CD8-positive, alpha-beta memory T cell (primary cell): ENCODE measurements around the gene CHST11. TPM values are rescaled to one million over a fixed set of nuclear protein-coding genes. Genes with fewer than 3 reads are reported as not detected.

Experiments
- CTCF ChIA-PET: fragments of 350-600 bp; sonication (Branson Sonifier 250); formaldehyde crosslinking; loops from one replicate; lab custom pipeline; 2021; ENCODE audit warnings: antibody characterized with exemption; lab: Charles Lee
- POLR2A ChIA-PET: fragments of 350-600 bp; sonication (Branson Sonifier 250); formaldehyde crosslinking; loops from one replicate; lab custom pipeline; 2021; ENCODE audit warnings: antibody characterized with exemption; lab: Charles Lee
- DNase-seq, 5 donors: peaks; one replicate each; pipeline versions ENCODE4 v3.0.0 to v3.0.0-alpha.2; 2020 to 2022; ENCODE audit warnings: mixed read lengths in 1 of 5
- H3K27ac ChIP-seq: one replicate; pipeline ENCODE4 v1.7.0; 2013; ENCODE audit warnings: low read depth, mild to moderate bottlenecking, low read length, moderate library complexity
- H3K27me3 ChIP-seq: 2 replicates; pipeline ENCODE4 v1.7.0; 2013; ENCODE audit warnings: low read length, mild to moderate bottlenecking; ENCODE audit not compliant: insufficient read depth, poor library complexity, severe bottlenecking
- H3K36me3 ChIP-seq: 2 replicates; pipeline ENCODE4 v1.7.0; 2013; ENCODE audit warnings: mild to moderate bottlenecking, low read length, moderate library complexity; ENCODE audit not compliant: insufficient read depth
- H3K4me1 ChIP-seq: 2 replicates; pipeline ENCODE4 v1.7.0; 2013; ENCODE audit warnings: mild to moderate bottlenecking, low read length, moderate library complexity; ENCODE audit not compliant: insufficient read depth
- H3K4me3 ChIP-seq: 2 replicates; pipeline ENCODE4 v1.7.0; 2013; ENCODE audit warnings: mild to moderate bottlenecking, low read length
- H3K9me3 ChIP-seq: 2 replicates; pipeline ENCODE4 v1.7.0; 2013; ENCODE audit warnings: mild to moderate bottlenecking, low read length
- H3K27ac Mint-ChIP-seq, 8 donors: one replicate each; pipeline ENCODE4 v1.8.0; 2020 to 2021; ENCODE audit warnings: mixed read lengths in 8 of 8, mild to moderate bottlenecking in 6 of 8, inconsistent platforms in 3 of 8, moderate library complexity in 3 of 8
- H3K27me3 Mint-ChIP-seq, 2 donors: one replicate each; pipeline ENCODE4 v1.8.0; 2020 to 2021; ENCODE audit warnings: mixed read lengths in 2 of 2, mild to moderate bottlenecking in 1 of 2, moderate library complexity in 1 of 2
- H3K36me3 Mint-ChIP-seq, 3 donors: one replicate each; pipeline ENCODE4 v1.8.0; 2020 to 2021; ENCODE audit warnings: mixed read lengths in 3 of 3, inconsistent platforms in 1 of 3, mild to moderate bottlenecking in 1 of 3
- H3K4me1 Mint-ChIP-seq, 3 donors: one replicate each; pipeline ENCODE4 v1.8.0; 2020 to 2021; ENCODE audit warnings: mixed read lengths in 3 of 3, inconsistent platforms in 1 of 3, mild to moderate bottlenecking in 1 of 3
- H3K4me3 Mint-ChIP-seq, 7 donors: one replicate each; pipeline ENCODE4 v1.8.0; 2020 to 2021; ENCODE audit warnings: mixed read lengths in 7 of 7, mild to moderate bottlenecking in 6 of 7, moderate library complexity in 4 of 7, inconsistent platforms in 2 of 7
- H3K9me3 Mint-ChIP-seq, 5 donors: one replicate each; pipeline ENCODE4 v1.8.0; 2020 to 2022; ENCODE audit warnings: mixed read lengths in 5 of 5, mild to moderate bottlenecking in 3 of 5, moderate library complexity in 2 of 5, inconsistent platforms in 1 of 5
- polyA plus RNA-seq: library from polyadenylated mRNA; unstranded; fragments of 300-500 nt; fragmentation: Illumina TruSeq; gene quantifications from one replicate; pipeline ENCODE4 v1.2.3, GENCODE V29; 2021
- total RNA-seq, 2 experiments: library from RNA; stranded (reverse); gene quantifications; one replicate each; pipeline ENCODE4 v1.2.3, GENCODE V29; 2021

CHST11 gene
- total and polyA plus RNA-seq, 3 experiments from 2014 or later = 47.8 to 76.8 (median 51.5) TPM

DNA sequence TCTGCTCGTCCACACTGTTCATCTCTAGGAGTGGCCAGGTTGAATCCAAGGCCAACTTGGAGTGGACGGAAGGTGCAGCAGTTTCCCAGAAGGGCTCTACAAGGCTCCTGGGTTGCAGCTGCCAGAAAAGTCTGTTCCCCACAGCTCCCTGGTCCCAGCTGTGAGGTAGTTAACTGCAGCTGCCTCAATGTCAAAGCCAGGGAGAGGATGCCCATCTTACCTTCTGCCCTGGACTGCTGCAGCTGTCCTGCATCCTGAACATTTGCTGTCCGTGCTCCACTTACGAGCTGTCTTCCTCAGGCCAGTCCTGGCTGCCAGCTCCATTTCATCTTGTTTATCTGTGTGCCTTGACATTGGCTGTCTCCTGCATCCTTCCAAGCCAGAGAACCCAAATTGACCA lies 274.0 kb downstream of the CHST11 start:
- Mint-ChIP-seq H3K36me3 (peaks cover 0 to 31% (median 0%) of the 10 kb centered on the region in 3 donors), H3K9me3 (no peaks in the 10 kb centered on the region), H3K27me3 (no peaks in the 10 kb centered on the region), H3K27ac (peak overlapping the region in 2 of 8 donors; percentile 42 to 46), H3K4me1 (peaks cover 61 to 91% (median 70%) of the 10 kb centered on the region in 3 donors), H3K4me3 (no peak overlapping the region)
- ChIA-PET POLR2A (interaction anchor here (0.7 kb wide), 1 partner anchor 10 kb away, joined by 3 read pairs; no protein-coding TSS in a partner anchor), CTCF (interaction anchor here (0.9 kb wide), 1 partner anchor 9 kb away, joined by 4 read pairs; no protein-coding TSS in a partner anchor)
- H3K27ac ChIP-seq = no peak overlapping the region
- no peaks in the 10 kb centered on the region for H3K9me3 ChIP-seq
- peaks cover 32% of the 10 kb centered on the region for H3K4me1 ChIP-seq
- H3K27me3 ChIP-seq = no peaks in the 10 kb centered on the region
- DNase-seq = peak in 1 of 5 donors; percentile 8
- peaks cover 6% of the 10 kb centered on the region for H3K36me3 ChIP-seq
- no peak overlapping the region for H3K4me3 ChIP-seq

- H3K36me3 Mint-ChIP-seq = peaks cover 0 to 18% (median 0%) of the 10 kb centered on the region in 3 donors
- peak overlapping the region in 2 of 8 donors; percentile 11 to 35 for H3K27ac Mint-ChIP-seq
- H3K27me3 Mint-ChIP-seq = peaks cover 0 to 1% of the 10 kb centered on the region in 2 donors
- peak in 1 of 5 donors; percentile 11 for DNase-seq
- no peaks in the 10 kb centered on the region for H3K9me3 Mint-ChIP-seq
- H3K4me1 Mint-ChIP-seq = peaks cover 79 to 95% (median 85%) of the 10 kb centered on the region in 3 donors
- CTCF ChIA-PET = interaction anchor here (2.7 kb wide), 1 partner anchor 352 kb away, joined by 7 read pairs; no protein-coding TSS in a partner anchor
- H3K36me3 ChIP-seq = peaks cover 6% of the 10 kb centered on the region
- no peaks in the 10 kb centered on the region for H3K9me3 ChIP-seq
- POLR2A ChIA-PET = no interaction called here
- no peak overlapping the region for H3K4me3 ChIP-seq
- H3K27ac ChIP-seq = no peak overlapping the region
- peak overlapping the region in 1 of 7 donors; percentile 48 for H3K4me3 Mint-ChIP-seq
- no peaks in the 10 kb centered on the region for H3K27me3 ChIP-seq
- H3K4me1 ChIP-seq = peaks cover 43% of the 10 kb centered on the region
Observed at GRCh38 chr12:104733717-104734175, 277.0 kb downstream of the CHST11 start.

GRCh38 chr12:104734541-104735095 lies 277.9 kb downstream of the CHST11 start:
- H3K36me3 Mint-ChIP-seq = peaks cover 0 to 9% (median 0%) of the 10 kb centered on the region in 3 donors
- CTCF ChIA-PET = interaction anchor here (1.0 to 2.7 kb wide), 2 partner anchors 13 to 353 kb away, joined by 3 to 7 read pairs; no protein-coding TSS in a partner anchor
- POLR2A ChIA-PET = no interaction called here
- no peaks in the 10 kb centered on the region for H3K9me3 Mint-ChIP-seq
- H3K27ac Mint-ChIP-seq = peak overlapping the region; percentile 41 to 94 (median 76)
- no peak overlapping the region for H3K4me3 Mint-ChIP-seq
- H3K9me3 ChIP-seq = no peaks in the 10 kb centered on the region
- H3K27me3 Mint-ChIP-seq = peaks cover 0 to 1% of the 10 kb centered on the region in 2 donors
- H3K36me3 ChIP-seq = no peaks in the 10 kb centered on the region
- H3K4me1 ChIP-seq = peaks cover 47% of the 10 kb centered on the region
- H3K27ac ChIP-seq = no peak overlapping the region
- DNase-seq = no peak
- no peaks in the 10 kb centered on the region for H3K27me3 ChIP-seq
- peaks cover 79 to 95% (median 85%) of the 10 kb centered on the region in 3 donors for H3K4me1 Mint-ChIP-seq
- H3K4me3 ChIP-seq = no peak overlapping the region

DNA sequence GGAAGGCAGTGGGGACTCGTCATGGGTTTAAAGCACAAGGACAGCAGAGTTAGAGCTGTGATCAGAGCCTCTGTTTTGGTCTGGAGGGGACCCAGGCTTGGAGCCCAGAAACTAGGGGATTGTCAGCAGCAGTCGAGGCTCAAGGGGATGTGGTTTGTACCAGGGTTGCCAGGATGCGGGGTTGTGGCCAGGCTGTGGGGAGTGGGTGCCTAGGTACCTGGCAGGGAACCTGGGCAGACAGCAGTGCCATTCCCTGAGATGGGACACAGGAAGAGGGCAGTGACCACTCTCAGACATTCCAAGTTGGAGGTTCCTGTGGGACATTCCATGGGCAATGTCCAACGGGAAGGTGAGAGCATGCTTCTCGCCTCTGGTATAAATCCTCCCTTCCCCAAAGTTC lies 279.1 kb downstream of the CHST11 start:
- Histone ChIP-seq H3K27me3 (no peaks in the 10 kb centered on the region), H3K4me3 (no peak overlapping the region), H3K36me3 (no peaks in the 10 kb centered on the region), H3K27ac (no peak overlapping the region), H3K4me1 (peaks cover 58% of the 10 kb centered on the region), H3K9me3 (no peaks in the 10 kb centered on the region)
- Mint-ChIP-seq H3K9me3 (no peaks in the 10 kb centered on the region), H3K36me3 (peaks cover 0 to 5% (median 0%) of the 10 kb centered on the region in 3 donors), H3K27me3 (peaks cover 0 to 1% of the 10 kb centered on the region in 2 donors), H3K4me3 (peak overlapping the region in 2 of 7 donors; percentile 29 to 61), H3K27ac (peak overlapping the region in 7 of 8 donors; percentile 47 to 88 (median 72)), H3K4me1 (peaks cover 82 to 97% (median 87%) of the 10 kb centered on the region in 3 donors)
- POLR2A ChIA-PET = no interaction called here
- no peak for DNase-seq
- CTCF ChIA-PET = no interaction called here

DNA sequence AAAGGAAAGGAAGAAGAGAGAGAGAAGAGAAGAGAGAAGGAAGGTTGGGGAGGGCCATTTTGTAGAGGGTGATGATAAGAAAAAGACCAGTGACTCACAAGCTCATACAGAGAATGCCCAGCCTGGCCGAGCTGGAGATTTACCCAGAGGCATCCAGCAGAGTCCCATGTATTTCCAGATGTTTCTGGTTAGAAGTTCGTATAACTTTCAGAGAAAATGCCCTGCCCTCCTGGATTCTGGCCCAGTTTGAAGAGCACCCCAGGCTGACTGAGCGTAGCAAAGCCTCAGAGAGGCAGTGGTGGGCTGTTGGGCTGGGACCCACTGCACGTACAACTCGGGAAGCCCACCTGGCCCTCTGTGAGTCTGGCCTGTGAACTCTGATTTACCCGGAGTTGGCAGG lies 279.6 kb downstream of the CHST11 start:
- peaks cover 0 to 1% of the 10 kb centered on the region in 2 donors for H3K27me3 Mint-ChIP-seq
- Histone ChIP-seq H3K36me3 (no peaks in the 10 kb centered on the region), H3K9me3 (no peaks in the 10 kb centered on the region), H3K27me3 (no peaks in the 10 kb centered on the region), H3K4me1 (peaks cover 63% of the 10 kb centered on the region), H3K27ac (no peak overlapping the region), H3K4me3 (no peak overlapping the region)
- POLR2A ChIA-PET = no interaction called here
- H3K36me3 Mint-ChIP-seq = peaks cover 0 to 5% (median 0%) of the 10 kb centered on the region in 3 donors
- H3K4me1 Mint-ChIP-seq = peaks cover 82 to 97% (median 88%) of the 10 kb centered on the region in 3 donors
- no peak overlapping the region for H3K4me3 Mint-ChIP-seq
- peak overlapping the region; percentile 31 to 88 (median 70) for H3K27ac Mint-ChIP-seq
- CTCF ChIA-PET = no interaction called here
- no peak for DNase-seq
- H3K9me3 Mint-ChIP-seq = no peaks in the 10 kb centered on the region

DNA sequence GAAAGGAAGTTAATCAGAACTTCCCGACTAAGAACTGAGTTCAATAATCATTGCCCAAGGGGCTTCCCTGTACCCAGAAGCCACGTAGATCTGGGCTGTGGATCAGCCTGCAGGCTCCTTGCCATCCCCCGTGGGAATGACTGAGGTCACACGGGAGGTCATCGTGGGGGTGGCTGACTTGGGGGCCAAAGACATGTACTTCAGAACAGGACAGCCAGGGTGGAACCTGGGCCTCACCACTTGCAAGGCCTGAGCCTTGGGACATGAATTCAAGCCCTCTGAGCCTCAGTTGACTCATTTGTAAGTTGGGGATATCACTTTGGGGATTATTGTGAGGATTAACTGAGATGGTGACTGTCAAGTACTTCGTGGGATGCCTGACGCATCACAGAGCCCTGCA lies 280.4 kb downstream of the CHST11 start:
- Histone ChIP-seq H3K27me3 (no peaks in the 10 kb centered on the region), H3K9me3 (no peaks in the 10 kb centered on the region), H3K4me3 (no peak overlapping the region), H3K36me3 (no peaks in the 10 kb centered on the region), H3K4me1 (peaks cover 63% of the 10 kb centered on the region), H3K27ac (no peak overlapping the region)
- ChIA-PET POLR2A (no interaction called here), CTCF (no interaction called here)
- Mint-ChIP-seq H3K36me3 (peaks cover 0 to 5% (median 0%) of the 10 kb centered on the region in 3 donors), H3K27ac (peak overlapping the region in 7 of 8 donors; percentile 33 to 82 (median 67)), H3K4me3 (peak overlapping the region in 3 of 7 donors; percentile 11 to 23 (median 12)), H3K4me1 (peaks cover 84 to 98% (median 88%) of the 10 kb centered on the region in 3 donors), H3K27me3 (peaks cover 0 to 1% of the 10 kb centered on the region in 2 donors), H3K9me3 (no peaks in the 10 kb centered on the region)
- no peak for DNase-seq

DNA sequence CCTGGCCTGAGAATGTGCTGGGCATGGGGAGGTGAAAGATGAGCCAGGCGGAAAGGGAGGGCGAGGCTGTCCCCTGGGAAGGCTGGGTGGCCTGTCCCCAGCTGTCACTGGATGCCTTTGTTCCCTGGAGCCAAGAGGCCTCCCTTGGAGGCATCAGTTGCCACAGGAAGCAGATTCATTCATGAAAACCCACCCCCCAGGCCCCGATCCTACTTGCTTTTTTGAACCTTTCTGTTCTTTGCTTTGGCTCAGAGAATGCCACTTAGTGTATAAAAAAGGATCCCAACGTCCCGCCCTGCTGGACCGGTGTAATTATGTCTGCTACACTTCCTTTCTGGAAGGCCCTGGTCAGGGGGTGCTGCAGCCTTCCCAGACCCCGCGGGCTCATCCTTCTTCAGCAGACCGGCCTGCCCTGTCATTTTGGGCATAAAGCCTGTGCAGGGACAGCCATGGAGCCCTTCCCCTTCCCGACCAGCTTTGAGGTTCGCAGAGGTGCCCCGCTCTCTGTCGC lies 281.1 kb downstream of the CHST11 start:
- peaks cover 81 to 96% (median 82%) of the 10 kb centered on the region in 3 donors for H3K4me1 Mint-ChIP-seq
- no peaks in the 10 kb centered on the region for H3K9me3 Mint-ChIP-seq
- H3K27ac ChIP-seq = no peak overlapping the region
- H3K27ac Mint-ChIP-seq = peak overlapping the region; percentile 39 to 91 (median 82)
- ChIA-PET POLR2A (no interaction called here), CTCF (interaction anchor here (3.6 kb wide), 1 partner anchor 356 kb away, joined by 15 read pairs; no protein-coding TSS in a partner anchor)
- peaks cover 0 to 1% of the 10 kb centered on the region in 2 donors for H3K27me3 Mint-ChIP-seq
- no peaks in the 10 kb centered on the region for H3K36me3 ChIP-seq
- H3K4me3 Mint-ChIP-seq = peak overlapping the region in 3 of 7 donors; percentile 23 to 68 (median 51)
- no peak for DNase-seq
- no peak overlapping the region for H3K4me3 ChIP-seq
- no peaks in the 10 kb centered on the region for H3K27me3 ChIP-seq
- no peaks in the 10 kb centered on the region for H3K9me3 ChIP-seq
- peaks cover 0 to 5% (median 0%) of the 10 kb centered on the region in 3 donors for H3K36me3 Mint-ChIP-seq
- peaks cover 58% of the 10 kb centered on the region for H3K4me1 ChIP-seq

- H3K4me3 Mint-ChIP-seq = peak overlapping the region in 5 of 7 donors; percentile 5 to 79 (median 52)
- H3K27ac ChIP-seq = no peak overlapping the region
- H3K36me3 ChIP-seq = no peaks in the 10 kb centered on the region
- H3K27me3 ChIP-seq = no peaks in the 10 kb centered on the region
- DNase-seq = no peak
- H3K4me1 ChIP-seq = peaks cover 53% of the 10 kb centered on the region
- ChIA-PET POLR2A (no interaction called here), CTCF (interaction anchor here (0.8 to 3.6 kb wide), 2 partner anchors 11 to 357 kb away, joined by 3 to 15 read pairs; no protein-coding TSS in a partner anchor)
- H3K27ac Mint-ChIP-seq = peak overlapping the region; percentile 28 to 91 (median 82)
- H3K4me3 ChIP-seq = no peak overlapping the region
- peaks cover 0 to 5% (median 2%) of the 10 kb centered on the region in 3 donors for H3K36me3 Mint-ChIP-seq
- H3K27me3 Mint-ChIP-seq = peaks cover 0 to 1% of the 10 kb centered on the region in 2 donors
- peaks cover 80 to 94% (median 81%) of the 10 kb centered on the region in 3 donors for H3K4me1 Mint-ChIP-seq
- no peaks in the 10 kb centered on the region for H3K9me3 Mint-ChIP-seq
- no peaks in the 10 kb centered on the region for H3K9me3 ChIP-seq
Observed at GRCh38 chr12:104738331-104738730, 281.6 kb downstream of the CHST11 start.
